Upper lobe of left lung (tissue), 4 donors: ENCODE measurements around the gene HDAC6.

Experiments used
- POLR2A ChIP-seq, 4 donors: fragments of 450-650 bp; IDR thresholded peaks; one replicate each; pipeline ENCODE4 v1.5.1; 2016 to 2017; ENCODE audit warnings: antibody characterized with exemption in 4 of 4, mild to moderate bottlenecking in 2 of 4
- TF ChIP-seq, protein P1 (sequence below), 6 experiments: fragments of 450-650 bp in 4 of 6; fragments of 200-600 bp in 2 of 6; sonication (generic) in 2 of 6; IDR thresholded peaks; one replicate each; pipeline ENCODE4 v1.5.1; 2016 to 2019; ENCODE audit warnings: antibody characterized with exemption in 6 of 6

DNA sequence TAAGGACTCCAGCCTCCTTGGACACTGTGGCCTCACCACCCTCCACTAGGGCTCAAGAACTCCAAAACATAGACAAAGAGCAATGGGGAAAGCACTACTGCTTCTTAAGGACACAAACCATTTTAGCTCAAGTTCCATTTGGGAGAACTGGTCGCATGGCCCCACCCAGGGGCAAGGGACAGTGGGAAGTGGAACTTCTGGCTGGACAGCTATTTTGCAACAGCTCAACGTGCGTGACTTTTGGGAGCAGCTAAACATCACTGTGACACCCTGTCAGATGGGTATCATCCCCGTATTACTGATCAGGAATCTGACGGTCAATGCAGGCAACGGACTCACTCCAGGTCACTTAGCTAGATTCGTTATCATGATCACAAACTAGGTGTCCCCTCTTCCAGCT is 49.4 kb upstream of the HDAC6 start:
- TF ChIP-seq, protein P1, sequence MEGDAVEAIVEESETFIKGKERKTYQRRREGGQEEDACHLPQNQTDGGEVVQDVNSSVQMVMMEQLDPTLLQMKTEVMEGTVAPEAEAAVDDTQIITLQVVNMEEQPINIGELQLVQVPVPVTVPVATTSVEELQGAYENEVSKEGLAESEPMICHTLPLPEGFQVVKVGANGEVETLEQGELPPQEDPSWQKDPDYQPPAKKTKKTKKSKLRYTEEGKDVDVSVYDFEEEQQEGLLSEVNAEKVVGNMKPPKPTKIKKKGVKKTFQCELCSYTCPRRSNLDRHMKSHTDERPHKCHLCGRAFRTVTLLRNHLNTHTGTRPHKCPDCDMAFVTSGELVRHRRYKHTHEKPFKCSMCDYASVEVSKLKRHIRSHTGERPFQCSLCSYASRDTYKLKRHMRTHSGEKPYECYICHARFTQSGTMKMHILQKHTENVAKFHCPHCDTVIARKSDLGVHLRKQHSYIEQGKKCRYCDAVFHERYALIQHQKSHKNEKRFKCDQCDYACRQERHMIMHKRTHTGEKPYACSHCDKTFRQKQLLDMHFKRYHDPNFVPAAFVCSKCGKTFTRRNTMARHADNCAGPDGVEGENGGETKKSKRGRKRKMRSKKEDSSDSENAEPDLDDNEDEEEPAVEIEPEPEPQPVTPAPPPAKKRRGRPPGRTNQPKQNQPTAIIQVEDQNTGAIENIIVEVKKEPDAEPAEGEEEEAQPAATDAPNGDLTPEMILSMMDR (IDR thresholded peaks at IDR 0.05), result no peak
- no peak for TF ChIP-seq POLR2A (IDR thresholded peaks at IDR 0.05)
